H9 (cell line): ENCODE measurements around the gene MRPL28. TPM values are rescaled to one million over a fixed set of nuclear protein-coding genes. Genes with fewer than 3 reads are reported as not detected.

ENCODE experiments used
- DNase-seq: peaks from one replicate; pipeline ENCODE4 v3.0.0-alpha.2; 2017
- H2AFZ ChIP-seq: one replicate; pipeline ENCODE4 v1.6.1; 2013; ENCODE audit warnings: mild to moderate bottlenecking, low read length, control low read depth, moderate library complexity
- H2AK5ac ChIP-seq: 2 replicates; pipeline ENCODE4 v1.6.1; 2013; ENCODE audit warnings: low read length, control low read depth, mixed read lengths; ENCODE audit not compliant: insufficient read length
- H2BK120ac ChIP-seq: one replicate; pipeline ENCODE4 v1.6.1; 2013; ENCODE audit warnings: low read depth, mild to moderate bottlenecking, low read length, control low read depth, inconsistent platforms; ENCODE audit not compliant: poor library complexity, severe bottlenecking
- H2BK12ac ChIP-seq: 2 replicates; pipeline ENCODE4 v1.6.1; 2013; ENCODE audit warnings: low read length, control low read depth, mixed read lengths, low read depth; ENCODE audit not compliant: insufficient read length
- H2BK15ac ChIP-seq: 2 replicates; pipeline ENCODE4 v1.6.1; 2013; ENCODE audit warnings: low read depth, low read length, control low read depth
- H2BK20ac ChIP-seq: one replicate; pipeline ENCODE4 v1.6.1; 2013; ENCODE audit warnings: low read depth, mild to moderate bottlenecking, low read length, control low read depth, inconsistent platforms; ENCODE audit not compliant: poor library complexity, severe bottlenecking
- H2BK5ac ChIP-seq: 2 replicates; pipeline ENCODE4 v1.6.1; 2013; ENCODE audit warnings: low read length, control low read depth, mixed read lengths; ENCODE audit not compliant: insufficient read length
- H3K14ac ChIP-seq: 2 replicates; pipeline ENCODE4 v1.6.1; 2013; ENCODE audit warnings: low read length, control low read depth; ENCODE audit not compliant: insufficient read depth
- H3K18ac ChIP-seq: 2 replicates; pipeline ENCODE4 v1.6.1; 2013; ENCODE audit warnings: low read depth, mild to moderate bottlenecking, mixed read lengths, low read length, control low read depth; ENCODE audit not compliant: insufficient read length
- H3K23ac ChIP-seq: 2 replicates; pipeline ENCODE4 v1.6.1; 2013; ENCODE audit warnings: low read length, control low read depth, mixed read lengths, low read depth; ENCODE audit not compliant: insufficient read length
- H3K23me2 ChIP-seq: 2 replicates; pipeline ENCODE4 v1.6.1; 2013; ENCODE audit warnings: low read depth, mild to moderate bottlenecking, mixed read lengths, low read length, control low read depth; ENCODE audit not compliant: insufficient read length, poor library complexity, severe bottlenecking
- H3K27ac ChIP-seq: 2 replicates; pipeline ENCODE4 v1.5.1; 2013; ENCODE audit warnings: low read length, control low read depth, mixed read lengths, low read depth; ENCODE audit not compliant: insufficient read length
- H3K27me3 ChIP-seq: 2 replicates; pipeline ENCODE4 v1.6.1; 2013; ENCODE audit warnings: low read length, control low read depth, inconsistent platforms; ENCODE audit not compliant: insufficient read depth
- H3K4ac ChIP-seq: 2 replicates; pipeline ENCODE4 v1.6.1; 2013; ENCODE audit warnings: low read depth, mild to moderate bottlenecking, control low read depth, inconsistent platforms, low read length, moderate library complexity
- H3K4me1 ChIP-seq: 2 replicates; pipeline ENCODE4 v1.6.1; 2013; ENCODE audit warnings: low read length, control low read depth, inconsistent platforms; ENCODE audit not compliant: insufficient read depth
- H3K4me2 ChIP-seq: 2 replicates; pipeline ENCODE4 v1.6.1; 2013; ENCODE audit warnings: low read length, control low read depth, mixed read lengths; ENCODE audit not compliant: insufficient read length, insufficient read depth
- H3K56ac ChIP-seq: 2 replicates; pipeline ENCODE4 v1.6.1; 2013; ENCODE audit warnings: low read depth, mild to moderate bottlenecking, mixed read lengths, low read length, control low read depth; ENCODE audit not compliant: insufficient read length
- H3K79me1 ChIP-seq: 2 replicates; pipeline ENCODE4 v1.6.1; 2013; ENCODE audit warnings: low read depth, mild to moderate bottlenecking, moderate library complexity, low read length, control low read depth, inconsistent platforms; ENCODE audit not compliant: insufficient read depth, poor library complexity, severe bottlenecking
- H3K79me2 ChIP-seq: 2 replicates; pipeline ENCODE4 v1.6.1; 2013; ENCODE audit warnings: low read length, control low read depth, inconsistent platforms; ENCODE audit not compliant: insufficient read depth
- H3K9ac ChIP-seq: 2 replicates; pipeline ENCODE4 v1.6.1; 2013; ENCODE audit warnings: low read length, control low read depth, mixed read lengths; ENCODE audit not compliant: insufficient read length; ENCODE audit errors: extremely low read depth
- H3K9me3 ChIP-seq: one replicate; pipeline ENCODE4 v1.6.1; 2013; ENCODE audit warnings: low read depth, low read length, inconsistent platforms; ENCODE audit not compliant: control insufficient read depth
- H3T11ph ChIP-seq: one replicate; pipeline ENCODE4 v1.6.1; 2013; ENCODE audit warnings: mild to moderate bottlenecking, low read length, control low read depth, inconsistent platforms
- H4K20me1 ChIP-seq: one replicate; pipeline ENCODE4 v1.6.1; 2013; ENCODE audit not compliant: control insufficient read depth, insufficient read length, insufficient read depth
- H4K5ac ChIP-seq: 2 replicates; pipeline ENCODE4 v1.6.1; 2013; ENCODE audit warnings: low read depth, mild to moderate bottlenecking, mixed read lengths, low read length, control low read depth; ENCODE audit not compliant: insufficient read length
- H4K8ac ChIP-seq: replicated peaks from 2 replicates; pipeline ENCODE4 v1.6.1; 2013; ENCODE audit warnings: low read length, control low read depth, mixed read lengths, low read depth; ENCODE audit not compliant: insufficient read length
- H4K91ac ChIP-seq: 2 replicates; pipeline ENCODE4 v1.6.1; 2013; ENCODE audit warnings: low read depth, mild to moderate bottlenecking, moderate library complexity, mixed read lengths, low read length, control low read depth; ENCODE audit not compliant: insufficient read length
- H3K27ac Mint-ChIP-seq, 3 experiments: 2 replicates in 2 of 3; 3 replicates in 1 of 3; pipeline ENCODE4 v1.8.0; 2020 to 2021; ENCODE audit warnings: mixed read lengths in 3 of 3, mild to moderate bottlenecking in 1 of 3, moderate library complexity in 1 of 3
- H3K27me3 Mint-ChIP-seq: 2 replicates; pipeline ENCODE4 v1.8.0; 2021; ENCODE audit warnings: low read depth, mild to moderate bottlenecking, moderate library complexity, mixed read lengths
- H3K36me3 Mint-ChIP-seq, 3 experiments: 2 replicates in 2 of 3; 3 replicates in 1 of 3; pipeline ENCODE4 v1.8.0; 2020 to 2021; ENCODE audit warnings: low read depth in 3 of 3, mixed read lengths in 3 of 3; ENCODE audit not compliant: insufficient read depth in 1 of 3
- H3K4me1 Mint-ChIP-seq, 2 experiments: 2 replicates each; pipeline ENCODE4 v1.8.0; 2020; ENCODE audit warnings: mixed read lengths in 2 of 2
- H3K4me3 Mint-ChIP-seq, 2 experiments: 2 replicates in 1 of 2; 3 replicates in 1 of 2; pipeline ENCODE4 v1.8.0; 2020 to 2021; ENCODE audit warnings: mild to moderate bottlenecking in 2 of 2, mixed read lengths in 2 of 2, moderate library complexity in 1 of 2
- H3K9me3 Mint-ChIP-seq, 2 experiments: 2 replicates in 1 of 2; 3 replicates in 1 of 2; pipeline ENCODE4 v1.8.0; 2020; ENCODE audit warnings: mild to moderate bottlenecking in 2 of 2, mixed read lengths in 2 of 2, moderate library complexity in 1 of 2
- WGBS: extraction: QIAGEN DNeasy Blood & Tissue Kit; methylation state at CpG from one replicate; pipeline ENCODE4 v1.1.7; 2013; ENCODE audit warnings: missing lambda C conversion rate, low lambda C conversion rate, mixed read lengths; ENCODE audit not compliant: insufficient read length; ENCODE audit errors: extremely low coverage; 5-methylcytosine and 5-hydroxymethylcytosine counted together
- total RNA-seq: library from RNA; stranded (reverse); gene quantifications from 2 replicates; pipeline ENCODE4 v1.2.1, GENCODE V29; 2021
- TF ChIP-seq, protein P1 (sequence below): fragments of 200-600 bp; sonication (generic); conservative IDR thresholded peaks from 3 replicates; pipeline ENCODE4 v1.8.0; 2021; ENCODE audit warnings: antibody characterized with exemption, mild to moderate bottlenecking

Gene MRPL28
- total RNA-seq, 1 experiment from 2014 or later, result 154 TPM

- H4K20me1 ChIP-seq, result peaks cover 3% of the 10 kb centered on the region
- H3K79me2 ChIP-seq, result peaks cover 42% of the 10 kb centered on the region; the same call in 1 of the 2 replicates
- H2BK15ac ChIP-seq, result no peak overlapping the region
- no peak overlapping the region for H3T11ph ChIP-seq
- no peak overlapping the region for H3K14ac ChIP-seq
- no peak overlapping the region for H4K91ac ChIP-seq
- H3K4me2 ChIP-seq, result no peak overlapping the region
- no peak overlapping the region for H2BK20ac ChIP-seq
- peaks cover 3% of the 10 kb centered on the region for H3K79me1 ChIP-seq
- H3K27ac ChIP-seq, result no peak overlapping the region
- no peaks in the 10 kb centered on the region for H3K9me3 ChIP-seq
- H3K18ac ChIP-seq, result no peak overlapping the region
- no peak overlapping the region for H3K23ac ChIP-seq
- H3K4me1 ChIP-seq, result no peaks in the 10 kb centered on the region; the same call in 1 of the 2 replicates
- no peak overlapping the region for H4K5ac ChIP-seq
- H3K56ac ChIP-seq, result no peak overlapping the region
- Mint-ChIP-seq H3K27ac (peak overlapping the region in 2 of 3 experiments; percentile 44 to 68; a peak in 3 of 7 replicates), H3K4me3 (no peak overlapping the region), H3K27me3 (no peaks in the 10 kb centered on the region), H3K9me3 (no peaks in the 10 kb centered on the region), H3K36me3 (peaks cover 28 to 44% (median 31%) of the 10 kb centered on the region in 3 experiments), H3K4me1 (peaks cover 12 to 13% of the 10 kb centered on the region in 2 experiments)
- no peak overlapping the region for H3K9ac ChIP-seq
- no peaks in the 10 kb centered on the region for H3K27me3 ChIP-seq
- no CpG with 5 or more reads among the region's 23 CpGs for WGBS
- H3K23me2 ChIP-seq, result no peaks in the 10 kb centered on the region
- H2BK5ac ChIP-seq, result no peak overlapping the region
- TF ChIP-seq, protein P1, sequence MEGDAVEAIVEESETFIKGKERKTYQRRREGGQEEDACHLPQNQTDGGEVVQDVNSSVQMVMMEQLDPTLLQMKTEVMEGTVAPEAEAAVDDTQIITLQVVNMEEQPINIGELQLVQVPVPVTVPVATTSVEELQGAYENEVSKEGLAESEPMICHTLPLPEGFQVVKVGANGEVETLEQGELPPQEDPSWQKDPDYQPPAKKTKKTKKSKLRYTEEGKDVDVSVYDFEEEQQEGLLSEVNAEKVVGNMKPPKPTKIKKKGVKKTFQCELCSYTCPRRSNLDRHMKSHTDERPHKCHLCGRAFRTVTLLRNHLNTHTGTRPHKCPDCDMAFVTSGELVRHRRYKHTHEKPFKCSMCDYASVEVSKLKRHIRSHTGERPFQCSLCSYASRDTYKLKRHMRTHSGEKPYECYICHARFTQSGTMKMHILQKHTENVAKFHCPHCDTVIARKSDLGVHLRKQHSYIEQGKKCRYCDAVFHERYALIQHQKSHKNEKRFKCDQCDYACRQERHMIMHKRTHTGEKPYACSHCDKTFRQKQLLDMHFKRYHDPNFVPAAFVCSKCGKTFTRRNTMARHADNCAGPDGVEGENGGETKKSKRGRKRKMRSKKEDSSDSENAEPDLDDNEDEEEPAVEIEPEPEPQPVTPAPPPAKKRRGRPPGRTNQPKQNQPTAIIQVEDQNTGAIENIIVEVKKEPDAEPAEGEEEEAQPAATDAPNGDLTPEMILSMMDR, result no peak
- no peak overlapping the region for H3K4ac ChIP-seq
- no peak for DNase-seq
- no peak overlapping the region for H2AK5ac ChIP-seq
- no peak overlapping the region for H2AFZ ChIP-seq
- H4K8ac ChIP-seq, result no peak overlapping the region
- no peak overlapping the region for H2BK120ac ChIP-seq
- H2BK12ac ChIP-seq, result no peak overlapping the region
Observed at GRCh38 chr16:340370-341091, 29.8 kb downstream of the MRPL28 start.
